IPS-20b (cell line): ENCODE measurements around the gene FARS2.

Experiments
- H3K27ac ChIP-seq: one replicate; pipeline ENCODE4 v1.5.1; 2013; ENCODE audit warnings: low read length
- H3K27me3 ChIP-seq: 2 replicates; pipeline ENCODE4 v1.6.1; 2013; ENCODE audit warnings: mild to moderate bottlenecking, low read length, inconsistent platforms; ENCODE audit not compliant: insufficient read depth
- H3K36me3 ChIP-seq: 2 replicates; pipeline ENCODE4 v1.6.1; 2013; ENCODE audit warnings: low read depth, mild to moderate bottlenecking, inconsistent platforms, low read length, moderate library complexity; ENCODE audit not compliant: insufficient read depth
- H3K4me1 ChIP-seq: 2 replicates; pipeline ENCODE4 v1.6.1; 2013; ENCODE audit warnings: mild to moderate bottlenecking, control low read depth, inconsistent platforms, low read length, moderate library complexity; ENCODE audit not compliant: insufficient read depth
- H3K4me3 ChIP-seq: 2 replicates; pipeline ENCODE4 v1.5.1; 2013; ENCODE audit warnings: mild to moderate bottlenecking, low read length, inconsistent platforms
- H3K9ac ChIP-seq: 2 replicates; pipeline ENCODE4 v1.6.1; 2013; ENCODE audit warnings: low read depth, mild to moderate bottlenecking, inconsistent platforms, low read length, moderate library complexity
- H3K9me3 ChIP-seq: 2 replicates; pipeline ENCODE4 v1.6.1; 2013; ENCODE audit warnings: mild to moderate bottlenecking, low read depth, low read length, inconsistent platforms; ENCODE audit not compliant: insufficient read depth

Gene FARS2

DNA sequence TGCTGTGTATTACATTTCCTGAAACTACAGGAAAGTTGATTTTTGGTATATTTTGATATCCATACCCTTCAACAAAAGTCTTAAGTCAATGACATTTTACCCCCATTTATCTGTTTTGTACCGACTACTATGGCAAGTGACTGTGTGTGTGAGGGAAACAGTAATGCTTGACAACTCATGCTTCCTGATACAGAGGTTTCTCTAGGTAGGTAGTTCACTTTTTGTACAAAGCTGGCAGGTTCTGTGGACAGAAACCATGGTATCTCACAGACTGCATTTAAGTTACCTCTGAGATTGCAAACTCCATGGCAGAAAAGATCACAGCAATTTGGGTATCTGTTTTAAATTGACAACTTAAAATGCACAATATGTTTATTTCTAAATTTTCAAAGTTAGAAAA is 28.8 kb downstream of the FARS2 start:
- Histone ChIP-seq H3K4me3 (no peak overlapping the region), H3K9me3 (no peaks in the 10 kb centered on the region), H3K9ac (no peak overlapping the region), H3K27ac (no peak overlapping the region), H3K27me3 (no peaks in the 10 kb centered on the region), H3K36me3 (no peaks in the 10 kb centered on the region), H3K4me1 (peaks cover 5% of the 10 kb centered on the region; the same call in 1 of the 2 replicates)

DNA sequence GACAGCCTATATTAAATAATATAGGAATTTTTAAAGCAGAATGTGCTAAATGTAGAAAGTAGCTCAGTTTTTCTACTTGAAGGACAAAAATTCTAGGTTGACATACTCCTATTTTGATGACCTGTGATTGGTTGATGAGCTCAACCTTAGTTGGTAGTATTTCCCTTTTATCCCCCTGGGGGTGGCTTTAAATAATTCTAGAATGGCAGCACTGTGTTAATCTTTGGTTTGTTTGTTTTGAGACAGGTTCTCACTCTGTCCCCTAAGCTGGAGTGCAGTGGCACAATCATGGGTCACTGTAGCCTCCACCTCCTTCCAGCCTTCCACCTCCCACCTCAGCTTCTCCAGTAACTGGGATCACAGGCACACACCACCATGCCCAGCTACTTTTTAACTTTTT is 29.2 kb downstream of the FARS2 start:
- H3K4me3 ChIP-seq: no peak overlapping the region
- peaks cover 5% of the 10 kb centered on the region; the same call in 1 of the 2 replicates for H3K4me1 ChIP-seq
- no peaks in the 10 kb centered on the region for H3K27me3 ChIP-seq
- no peaks in the 10 kb centered on the region for H3K9me3 ChIP-seq
- H3K36me3 ChIP-seq: no peaks in the 10 kb centered on the region
- no peak overlapping the region for H3K9ac ChIP-seq
- H3K27ac ChIP-seq: no peak overlapping the region

DNA sequence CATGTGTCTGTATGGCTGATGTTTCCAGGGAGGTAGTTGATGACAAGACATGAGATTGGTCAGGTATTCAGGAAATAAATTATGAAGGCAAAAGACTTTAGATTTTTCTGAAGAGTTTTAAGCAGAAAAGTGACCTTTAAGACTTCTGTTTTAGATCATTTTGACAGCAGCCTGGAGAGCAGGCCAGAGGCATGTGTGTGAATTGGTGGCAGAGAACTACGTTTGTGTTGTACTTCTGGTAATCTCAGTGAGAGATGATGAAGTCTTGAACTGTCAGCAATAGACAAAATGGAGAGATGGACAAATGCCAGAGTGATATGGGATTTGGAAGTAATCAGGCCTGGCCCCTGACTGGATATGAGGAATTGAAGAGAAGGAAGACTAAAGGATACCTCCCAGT is 30.8 kb downstream of the FARS2 start:
- Histone ChIP-seq H3K4me3 (no peak overlapping the region), H3K36me3 (no peaks in the 10 kb centered on the region), H3K4me1 (peaks cover 5% of the 10 kb centered on the region; the same call in 1 of the 2 replicates), H3K27ac (no peak overlapping the region), H3K9me3 (no peaks in the 10 kb centered on the region), H3K9ac (no peak overlapping the region), H3K27me3 (no peaks in the 10 kb centered on the region)

DNA sequence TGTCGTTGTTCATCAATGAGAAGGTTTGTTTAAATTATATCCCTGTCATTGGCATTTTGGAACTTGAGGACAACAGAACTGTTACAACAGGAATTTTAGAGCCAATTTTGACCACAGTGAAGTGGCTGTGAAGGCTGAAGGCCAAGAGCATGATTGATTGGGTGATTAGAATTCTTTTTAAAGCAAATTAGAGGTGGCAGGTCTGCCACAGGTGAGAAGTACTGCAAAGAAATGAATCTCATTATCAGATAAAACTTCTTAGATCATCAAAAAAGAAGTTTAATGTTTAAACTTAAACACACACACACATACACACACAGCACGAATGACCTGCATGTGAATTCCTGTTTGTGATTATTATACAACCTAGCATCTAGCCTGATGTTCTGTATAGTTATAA is 32.4 kb downstream of the FARS2 start:
- H3K9me3 ChIP-seq: no peaks in the 10 kb centered on the region
- no peaks in the 10 kb centered on the region for H3K36me3 ChIP-seq
- H3K9ac ChIP-seq: no peak overlapping the region
- H3K4me1 ChIP-seq: 0 out of 2 replicates have a peak, but pooled peaks cover 3% of the 10 kb centered on the region
- no peaks in the 10 kb centered on the region for H3K27me3 ChIP-seq
- no peak overlapping the region for H3K27ac ChIP-seq
- no peak overlapping the region for H3K4me3 ChIP-seq

DNA sequence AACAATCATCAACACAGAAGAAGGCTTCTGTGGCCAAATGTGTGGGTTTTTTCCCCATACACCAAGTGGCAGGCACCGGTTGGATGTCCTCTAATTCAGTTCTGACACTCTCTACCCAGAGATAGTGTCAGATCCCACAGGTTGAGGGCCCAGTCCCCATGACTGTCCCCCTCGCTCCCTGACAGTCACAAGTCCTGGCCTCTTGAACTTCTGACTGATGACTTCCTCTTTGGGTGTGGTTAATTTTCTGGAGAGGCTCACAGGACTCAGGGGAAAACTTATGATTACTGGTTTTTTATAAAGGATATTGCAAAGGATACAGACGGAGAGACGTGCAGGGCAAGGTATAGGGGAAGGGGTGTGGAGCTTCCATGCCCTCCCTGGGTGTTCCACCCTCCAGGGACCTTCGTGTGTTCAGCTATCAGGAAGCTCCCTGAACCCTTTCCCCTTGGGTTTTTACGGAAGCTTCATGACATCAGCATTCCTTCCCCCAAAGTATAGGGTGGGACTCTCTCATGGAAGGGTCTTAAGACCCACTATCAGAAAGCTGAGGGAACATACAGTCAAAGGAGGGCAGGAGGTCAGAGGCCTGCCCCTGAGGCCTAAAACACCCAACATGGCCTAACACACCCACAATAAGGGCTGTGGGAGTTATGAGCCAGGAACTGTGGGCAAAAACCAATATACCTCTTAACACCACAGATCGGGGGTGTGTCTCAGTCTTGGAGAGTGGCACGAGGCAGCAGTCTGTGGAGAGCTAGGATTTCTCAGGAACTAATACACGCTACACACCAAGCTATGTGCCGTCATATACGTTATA is 33.3 kb downstream of the FARS2 start:
- H3K9ac ChIP-seq: no peak overlapping the region
- H3K4me3 ChIP-seq: no peak overlapping the region
- no peak overlapping the region for H3K27ac ChIP-seq
- H3K9me3 ChIP-seq: no peaks in the 10 kb centered on the region
- H3K27me3 ChIP-seq: no peaks in the 10 kb centered on the region
- 0 out of 2 replicates have a peak, but pooled peaks cover 3% of the 10 kb centered on the region for H3K4me1 ChIP-seq
- no peaks in the 10 kb centered on the region for H3K36me3 ChIP-seq

DNA sequence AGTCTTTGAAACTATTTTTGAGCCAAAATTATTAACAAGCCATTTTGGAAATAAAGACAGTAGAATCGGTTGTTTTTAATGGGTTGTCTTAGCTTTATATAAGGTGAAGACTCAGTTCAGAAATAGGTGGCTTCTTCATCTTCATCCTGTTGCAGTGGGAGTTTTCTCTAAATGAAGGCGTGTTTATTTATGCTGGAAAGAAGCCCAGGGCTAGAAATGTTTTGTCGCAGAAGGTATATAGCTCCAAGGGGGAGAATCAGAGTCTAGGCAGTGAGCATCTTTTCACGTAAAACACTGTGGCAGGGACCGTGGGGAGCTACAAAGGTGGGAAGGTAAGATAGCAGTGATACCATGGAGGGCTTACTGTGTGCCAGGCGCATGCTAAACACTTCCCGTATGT is 34.3 kb downstream of the FARS2 start:
- Histone ChIP-seq H3K27me3 (no peaks in the 10 kb centered on the region), H3K4me1 (0 out of 2 replicates have a peak, but pooled peaks cover 3% of the 10 kb centered on the region), H3K27ac (no peak overlapping the region), H3K36me3 (no peaks in the 10 kb centered on the region), H3K4me3 (no peak overlapping the region), H3K9me3 (no peaks in the 10 kb centered on the region), H3K9ac (no peak overlapping the region)

DNA sequence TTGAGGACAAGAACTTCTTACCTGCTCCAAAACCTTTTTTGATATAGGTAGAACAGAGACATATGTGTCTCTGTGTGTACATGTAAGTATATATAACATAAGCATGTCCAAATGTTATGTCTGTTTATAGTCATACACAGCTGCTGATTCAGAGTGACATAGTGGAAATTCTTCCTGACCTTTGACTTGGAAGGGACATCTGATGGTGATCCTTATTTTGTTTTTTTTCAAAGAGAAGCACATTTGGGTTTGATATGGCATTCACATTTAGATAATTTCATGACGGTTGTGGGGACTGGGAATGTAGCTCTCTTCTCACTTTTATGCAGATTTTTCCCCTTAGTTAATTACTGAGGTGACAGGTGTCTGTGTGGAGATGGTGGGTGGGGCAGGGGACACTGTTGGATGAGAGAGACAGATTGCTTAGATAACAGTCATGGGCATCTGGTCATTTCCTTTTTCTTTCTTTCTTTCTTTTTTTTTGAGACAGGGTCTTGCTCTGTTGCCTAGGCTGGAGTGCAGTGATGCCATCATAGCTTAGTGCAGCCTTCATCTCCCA is 39.0 kb downstream of the FARS2 start:
- Histone ChIP-seq H3K9me3 (no peaks in the 10 kb centered on the region), H3K36me3 (no peaks in the 10 kb centered on the region), H3K4me1 (no peaks in the 10 kb centered on the region), H3K27ac (no peak overlapping the region), H3K9ac (no peak overlapping the region), H3K27me3 (no peaks in the 10 kb centered on the region), H3K4me3 (no peak overlapping the region)

DNA sequence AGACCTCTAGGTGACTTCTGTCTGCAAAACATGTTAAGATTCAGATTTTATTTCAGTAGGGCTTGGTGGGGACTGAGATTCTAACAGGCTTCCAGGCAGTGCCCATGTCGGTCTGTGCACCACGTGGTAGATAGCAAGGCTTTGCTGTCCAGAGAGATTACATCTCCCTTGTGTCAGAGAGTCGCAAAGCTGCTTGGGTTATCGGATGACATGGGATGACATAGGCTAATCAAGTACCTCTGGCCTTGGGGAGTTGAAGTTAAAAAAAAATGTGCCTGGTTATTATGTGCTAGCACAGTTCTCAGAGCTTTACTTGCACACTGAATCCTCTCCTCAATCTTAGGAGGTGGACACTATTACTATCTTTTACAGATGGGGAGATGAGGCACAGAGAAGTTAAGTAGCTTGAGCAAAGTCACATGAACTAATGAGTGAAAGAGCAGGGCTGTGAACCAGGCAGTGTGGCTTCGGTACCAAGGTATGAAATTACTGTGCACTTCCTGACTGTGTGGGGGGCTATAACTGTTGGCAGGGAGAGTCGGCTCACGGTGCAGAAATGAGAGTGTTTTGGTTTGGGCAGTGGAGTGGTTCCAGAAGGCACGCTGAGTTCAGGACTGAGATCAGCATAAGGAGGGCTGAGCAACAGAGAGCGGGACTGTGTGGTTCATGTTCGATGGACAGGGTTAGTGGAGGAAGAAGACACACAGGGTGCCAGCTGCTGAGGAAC is 41.1 kb downstream of the FARS2 start:
- Histone ChIP-seq H3K27me3 (no peaks in the 10 kb centered on the region), H3K36me3 (no peaks in the 10 kb centered on the region), H3K9ac (no peak overlapping the region), H3K4me3 (no peak overlapping the region), H3K9me3 (no peaks in the 10 kb centered on the region), H3K27ac (no peak overlapping the region), H3K4me1 (no peaks in the 10 kb centered on the region; the same call in 1 of the 2 replicates)

DNA sequence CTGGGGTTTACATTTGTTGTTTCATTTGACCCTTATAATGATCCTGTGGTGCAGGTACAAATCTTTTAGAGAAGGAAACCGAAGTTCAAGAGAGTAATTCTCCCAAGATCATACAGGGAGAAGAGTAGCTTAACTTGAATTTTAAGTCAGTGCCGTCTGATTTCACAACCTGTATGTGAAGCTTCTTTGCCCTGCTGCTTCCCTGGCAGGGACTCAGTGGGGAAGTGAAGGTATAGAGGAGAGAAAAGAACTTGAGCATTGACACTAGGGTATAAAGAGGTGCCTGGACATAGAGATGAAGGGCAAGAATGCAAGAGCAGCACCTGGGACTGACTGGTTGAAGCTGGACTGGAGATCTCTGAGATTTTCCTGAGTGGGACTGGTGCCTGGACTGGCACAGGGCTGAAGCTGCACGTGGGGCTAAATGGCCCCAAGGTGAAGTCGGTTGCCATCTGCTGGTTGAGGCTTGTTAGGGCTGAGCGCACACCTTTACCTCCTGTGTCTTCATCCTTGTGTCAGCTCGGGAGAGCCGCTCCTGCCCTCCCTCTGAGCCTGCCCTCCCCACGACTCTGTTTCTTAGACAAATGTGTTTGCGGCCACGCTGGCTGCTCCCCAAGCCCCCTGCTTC is 41.8 kb downstream of the FARS2 start:
- Histone ChIP-seq H3K9ac (no peak overlapping the region), H3K4me3 (no peak overlapping the region)

DNA sequence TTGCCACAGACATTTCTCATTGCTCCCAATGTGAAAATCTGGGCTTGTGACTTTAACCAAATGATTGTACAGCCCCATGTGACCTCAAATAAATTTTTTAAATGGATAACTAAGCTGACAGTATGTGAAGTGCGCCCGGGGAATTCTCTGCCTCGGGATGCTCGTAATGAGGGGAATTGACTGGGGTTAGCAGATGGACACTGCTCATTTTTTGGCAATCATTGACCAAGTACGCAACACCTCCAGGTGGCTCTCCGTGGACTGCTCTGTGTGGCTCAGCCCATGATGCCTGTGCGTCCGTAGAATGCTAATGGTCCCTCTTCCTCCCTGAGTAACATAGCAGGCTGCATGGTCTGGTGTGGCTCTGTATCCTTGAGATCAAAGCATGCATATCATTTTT is 42.4 kb downstream of the FARS2 start:
- Histone ChIP-seq H3K4me3 (no peak overlapping the region), H3K36me3 (no peaks in the 10 kb centered on the region), H3K9me3 (no peaks in the 10 kb centered on the region), H3K9ac (no peak overlapping the region), H3K27me3 (no peaks in the 10 kb centered on the region), H3K27ac (no peak overlapping the region), H3K4me1 (no peaks in the 10 kb centered on the region; the same call in 1 of the 2 replicates)

More for the DNA sequence above, 41.8 kb downstream of the FARS2 start:
- Histone ChIP-seq H3K36me3 (no peaks in the 10 kb centered on the region), H3K9me3 (no peaks in the 10 kb centered on the region), H3K27ac (no peak overlapping the region), H3K27me3 (no peaks in the 10 kb centered on the region), H3K4me1 (no peaks in the 10 kb centered on the region; the same call in 1 of the 2 replicates)

DNA sequence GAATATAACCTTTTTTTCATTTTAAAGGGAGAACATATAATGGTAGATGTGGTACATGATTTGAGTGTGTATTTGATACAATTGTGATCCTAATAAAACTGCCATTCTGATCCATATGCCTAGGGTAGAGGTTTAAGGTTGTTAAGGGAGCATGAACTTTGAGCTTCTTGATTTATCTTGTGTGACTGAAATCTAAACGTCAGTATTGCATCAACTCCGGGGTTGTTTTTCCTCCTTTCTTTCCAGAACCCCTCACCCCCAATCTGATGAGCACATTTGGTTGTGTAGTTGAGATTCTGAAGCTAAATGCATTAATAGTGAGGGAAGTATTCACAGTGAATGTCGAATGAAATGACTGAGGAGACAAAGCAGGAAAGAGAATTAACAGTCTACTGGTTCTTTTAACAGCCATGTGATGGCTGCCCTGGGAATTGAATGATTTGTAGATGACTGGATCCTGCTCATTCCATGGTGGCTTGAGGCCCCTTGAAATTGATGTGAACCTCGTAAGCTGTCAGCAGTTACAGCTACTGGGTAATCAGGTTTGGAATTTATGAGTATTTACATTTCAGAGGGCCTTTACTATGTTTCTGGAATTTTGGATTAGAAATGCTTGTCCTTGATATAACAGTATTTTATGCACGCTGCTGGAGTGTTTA is 44.8 kb downstream of the FARS2 start:
- H3K4me3 ChIP-seq: no peak overlapping the region
- no peak overlapping the region for H3K27ac ChIP-seq

More for the DNA sequence above, 44.8 kb downstream of the FARS2 start:
- Histone ChIP-seq H3K36me3 (no peaks in the 10 kb centered on the region), H3K4me1 (no peaks in the 10 kb centered on the region; the same call in 1 of the 2 replicates), H3K9ac (no peak overlapping the region), H3K27me3 (no peaks in the 10 kb centered on the region), H3K9me3 (no peaks in the 10 kb centered on the region)
